NCI-H1417 (cell line): ENCODE data around the gene CPEB4.

ENCODE experiments used
- DNase-seq, 3 experiments: peaks; one replicate each; lab custom pipeline; 2025; lab: John Stamatoyannopoulos, UW

Gene CPEB4

DNA sequence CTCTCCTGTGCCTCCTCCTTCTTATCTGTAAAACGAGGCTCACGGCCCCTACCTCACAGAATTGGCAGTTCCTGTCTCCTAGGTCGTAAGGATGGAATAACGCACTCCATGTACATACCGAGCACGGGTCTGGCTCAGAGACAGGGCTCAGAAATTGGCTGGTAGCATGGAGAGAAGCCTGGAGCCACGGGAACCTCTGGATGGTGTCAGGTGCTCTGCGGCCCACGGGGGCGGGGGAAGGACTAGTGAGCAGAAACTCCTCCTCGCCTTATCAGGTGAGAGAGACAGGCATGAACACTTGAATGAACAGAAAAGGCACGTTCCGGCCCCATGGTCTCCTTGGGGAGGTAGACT lies 85.4 kb downstream of the CPEB4 start:
- DNase-seq, result peak; percentile 36 to 64 (median 45)

DNA sequence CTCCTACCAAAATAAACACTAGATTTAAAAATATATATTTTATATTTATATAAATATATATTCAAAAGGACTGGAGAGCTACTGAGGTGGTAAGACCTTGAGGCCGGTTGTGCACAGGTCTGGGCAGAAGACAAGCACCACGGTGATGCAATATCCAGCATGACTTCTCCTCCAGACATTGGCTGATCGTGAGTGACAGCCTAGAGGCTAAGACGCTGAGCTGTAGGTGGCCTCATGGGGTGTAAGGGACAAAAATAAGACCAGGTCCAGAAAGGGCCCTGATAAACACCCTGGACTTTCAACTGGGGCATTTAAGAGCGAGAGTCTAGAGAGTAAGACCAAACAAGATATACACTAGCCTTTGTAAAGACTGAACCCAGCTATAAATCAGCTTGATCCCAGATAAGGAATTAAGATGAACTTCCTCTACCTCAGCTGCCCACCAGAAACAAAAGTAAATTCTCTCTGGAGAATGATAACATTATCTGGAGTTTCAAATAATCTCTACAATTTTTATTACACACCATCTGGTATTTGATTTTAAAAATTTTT lies 86.6 kb downstream of the CPEB4 start:
- no peak for DNase-seq

DNA sequence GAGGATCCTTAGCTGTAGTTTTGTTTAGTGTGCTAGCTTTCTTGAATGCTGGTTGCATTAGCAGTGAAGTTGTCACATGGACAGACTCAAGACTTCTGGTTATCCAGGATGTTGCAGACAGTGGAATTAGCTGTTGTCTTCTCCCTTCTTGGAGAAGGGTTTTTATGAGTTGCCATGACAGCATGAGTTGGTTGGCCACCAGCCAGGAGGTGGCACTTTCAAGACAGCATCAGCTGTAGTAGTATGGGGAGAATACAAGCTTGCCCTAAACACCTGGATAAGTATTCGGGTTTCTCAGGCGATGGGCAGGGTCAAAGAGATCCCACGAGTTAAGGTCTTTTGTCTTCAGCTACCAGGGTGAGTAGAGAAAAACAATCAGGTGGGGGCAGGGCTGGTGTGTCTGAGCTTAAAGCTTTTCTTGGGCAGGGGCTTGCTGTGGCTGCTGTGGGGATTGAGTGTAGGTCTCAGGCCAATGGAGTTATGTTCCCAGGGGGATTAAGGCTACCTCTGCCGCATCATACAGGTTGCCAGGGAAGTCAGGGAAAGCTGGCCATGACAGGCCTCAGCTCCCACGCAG lies 93.1 kb downstream of the CPEB4 start:
- DNase-seq, result peak in 2 of 3 experiments; percentile 2 to 34

DNA sequence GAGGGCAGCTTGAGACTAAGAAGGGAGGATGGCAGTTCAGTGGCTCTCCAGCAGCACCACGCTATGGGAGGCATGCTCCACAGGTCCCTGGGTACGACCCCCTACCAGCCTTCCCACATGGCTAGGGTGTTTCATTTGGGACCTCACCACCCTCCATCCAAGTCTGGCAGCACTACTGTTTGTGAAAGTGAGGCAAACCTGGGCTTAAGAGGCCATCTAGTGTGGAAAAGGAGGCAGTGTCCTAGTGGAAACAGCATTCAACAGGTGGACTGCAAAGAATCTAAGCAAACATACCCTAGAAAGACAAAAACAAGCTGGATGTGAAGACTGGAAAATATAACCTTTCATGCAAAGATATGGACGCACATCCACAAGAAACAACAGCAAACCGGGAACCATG lies 96.1 kb downstream of the CPEB4 start:
- DNase-seq, result peak in 1 of 3 experiments; percentile 3

DNA sequence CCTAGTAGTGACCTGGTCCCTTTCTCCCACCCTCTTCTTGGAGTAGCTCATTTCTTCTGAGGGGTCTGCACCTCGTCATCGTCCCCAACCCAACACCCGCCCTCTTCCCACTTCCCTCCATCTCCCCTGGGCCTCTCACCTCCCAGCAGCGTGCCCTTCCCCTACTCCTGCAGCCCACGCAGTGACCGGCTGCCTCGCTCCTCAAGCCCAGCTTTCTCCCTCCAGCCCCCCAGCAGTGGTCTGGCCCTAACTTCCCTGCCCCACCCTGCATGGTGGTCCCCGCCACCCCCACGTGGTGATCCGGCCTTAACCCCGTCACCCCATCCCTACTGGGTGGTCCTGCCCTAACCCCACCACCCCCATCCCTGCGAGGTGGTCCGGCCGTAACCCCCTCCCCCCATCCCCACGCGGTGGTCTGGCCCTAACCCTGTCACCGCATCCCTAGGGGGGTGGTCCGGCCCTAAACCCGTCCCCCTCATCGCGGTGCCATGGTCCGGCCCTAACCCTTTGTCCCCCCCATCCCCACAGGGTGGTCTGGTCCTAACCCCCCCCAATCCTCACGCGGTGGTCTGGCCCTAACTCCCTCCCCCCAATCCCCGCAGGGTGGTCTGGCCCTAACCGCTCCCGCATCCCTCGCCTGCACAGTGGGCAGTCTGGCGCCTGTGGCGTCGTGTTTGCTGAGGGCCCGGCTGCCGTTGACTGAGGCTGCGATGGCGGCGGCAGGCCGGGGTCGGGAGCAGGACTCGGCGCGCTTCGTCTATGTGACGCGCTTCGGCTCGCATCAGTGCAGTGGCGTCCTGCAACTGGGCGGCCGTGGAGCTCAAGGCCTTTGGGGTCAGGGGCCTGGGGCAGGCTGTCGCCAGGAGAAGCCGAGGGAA lies 100.6 kb downstream of the CPEB4 start, which contains the start of gene C5orf47:
Gene C5orf47, plus strand, starts transcription at position 617 of the 878 bp plus-strand sequence. Its CDS starts 94 bp downstream, at position 711.
- DNase-seq, result no peak

DNA sequence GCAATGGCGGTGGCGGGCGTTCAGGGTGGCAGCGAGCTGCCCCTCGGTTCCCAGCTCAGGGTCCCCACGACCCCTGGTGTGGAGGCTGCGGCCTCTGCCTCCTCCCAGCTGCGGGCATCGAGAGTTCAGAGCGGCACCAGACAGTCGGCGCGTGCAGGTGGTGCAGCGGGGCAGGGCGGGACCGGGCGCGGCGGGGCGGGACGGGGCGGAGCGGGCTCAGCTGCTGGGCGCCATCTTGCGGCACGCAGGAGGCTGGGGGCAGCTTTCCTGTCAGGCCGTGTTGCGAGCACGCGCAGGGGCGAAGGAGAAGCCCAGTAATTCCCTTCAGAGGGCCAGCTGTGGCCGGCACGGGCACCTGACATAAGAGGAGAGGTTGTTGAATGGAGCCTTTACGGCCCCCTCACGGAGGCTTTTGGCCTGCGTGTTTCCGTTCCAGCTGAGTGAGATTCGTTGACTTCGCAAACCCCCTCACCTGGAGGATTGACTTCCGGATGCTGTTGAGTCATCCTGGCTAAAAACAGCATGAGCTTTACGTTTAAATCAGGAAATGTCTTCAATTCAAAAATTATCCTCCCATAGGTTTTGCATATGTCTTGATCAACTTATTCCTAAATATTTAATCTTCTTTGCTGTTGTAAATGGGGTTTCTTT lies 101.4 kb downstream of the CPEB4 start:
- no peak for DNase-seq

DNA sequence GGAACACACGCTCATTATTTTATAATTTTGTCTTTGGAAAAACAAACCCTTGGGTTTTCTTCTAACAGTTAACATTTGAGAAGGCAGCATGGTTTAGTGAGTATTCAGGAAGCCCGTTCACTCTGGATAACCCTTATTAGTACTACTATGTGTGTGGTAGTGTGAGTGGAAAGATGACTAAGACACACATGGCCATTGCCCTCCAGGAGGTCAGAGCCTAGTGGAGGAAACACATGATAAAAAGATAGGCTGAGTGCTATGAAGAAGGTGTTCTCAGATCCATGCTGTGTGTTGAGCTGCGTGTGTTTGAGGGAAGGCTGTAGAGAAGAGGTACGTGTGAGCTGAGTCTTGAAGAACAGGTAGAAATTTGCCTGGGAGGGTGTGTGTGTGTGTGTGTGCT lies 109.2 kb downstream of the CPEB4 start:
- DNase-seq, result no peak

DNA sequence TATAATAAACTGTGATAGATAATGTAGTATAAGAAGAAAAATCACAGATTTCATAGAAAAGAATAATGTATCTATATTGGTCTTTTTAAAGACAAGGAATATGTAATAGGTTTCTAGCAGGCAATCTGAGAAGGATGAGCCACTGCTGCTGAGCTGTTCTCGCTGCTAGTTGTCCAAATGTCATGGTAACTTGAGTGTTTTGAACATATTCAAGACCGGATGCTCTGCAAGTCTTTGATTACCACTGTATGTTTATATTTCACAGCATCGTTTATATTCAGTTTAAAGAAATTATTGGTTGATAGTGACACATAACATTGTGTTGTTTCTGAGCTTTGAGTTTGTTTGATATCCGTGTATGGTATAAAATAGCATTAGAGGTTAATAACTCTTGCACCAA lies 110.4 kb downstream of the CPEB4 start:
- no peak for DNase-seq

DNA sequence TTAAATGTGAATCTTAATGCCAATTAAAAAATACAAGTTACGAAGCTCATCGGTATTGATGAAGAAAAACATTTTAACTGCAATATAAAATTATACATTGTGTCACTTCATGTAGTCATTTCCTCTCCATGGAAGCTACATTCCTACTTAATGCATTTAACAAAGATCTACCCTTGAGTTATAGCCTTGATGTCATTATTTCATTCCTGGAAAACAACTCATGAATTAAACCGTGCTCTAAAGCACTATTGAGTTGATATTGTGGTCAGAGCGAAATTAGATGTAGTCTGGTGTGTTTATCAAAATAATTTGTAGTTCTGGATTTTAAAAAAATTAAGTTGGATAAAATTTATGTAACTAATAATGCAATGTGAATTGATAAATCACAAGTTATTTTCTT lies 111.9 kb downstream of the CPEB4 start:
- DNase-seq, result no peak

DNA sequence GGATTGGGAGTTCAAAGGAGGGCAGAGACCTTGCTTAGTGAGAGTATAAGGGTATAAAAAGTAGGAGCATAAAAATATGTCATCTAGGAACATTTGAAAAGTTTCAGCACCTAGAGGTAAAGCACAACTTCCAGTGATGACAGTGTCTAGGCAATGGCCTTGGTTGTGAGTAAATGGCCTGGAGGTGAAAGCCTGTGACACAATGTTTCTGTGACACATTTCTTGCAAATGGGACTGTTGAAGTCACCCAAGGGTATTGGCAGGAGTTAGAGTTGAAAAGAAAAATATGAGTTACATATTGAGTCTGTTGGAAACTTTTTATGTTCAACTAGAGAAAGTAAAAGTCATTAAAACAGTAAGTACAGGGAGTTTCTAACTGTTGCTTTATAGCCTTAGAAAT lies 115.6 kb downstream of the CPEB4 start:
- no peak for DNase-seq

DNA sequence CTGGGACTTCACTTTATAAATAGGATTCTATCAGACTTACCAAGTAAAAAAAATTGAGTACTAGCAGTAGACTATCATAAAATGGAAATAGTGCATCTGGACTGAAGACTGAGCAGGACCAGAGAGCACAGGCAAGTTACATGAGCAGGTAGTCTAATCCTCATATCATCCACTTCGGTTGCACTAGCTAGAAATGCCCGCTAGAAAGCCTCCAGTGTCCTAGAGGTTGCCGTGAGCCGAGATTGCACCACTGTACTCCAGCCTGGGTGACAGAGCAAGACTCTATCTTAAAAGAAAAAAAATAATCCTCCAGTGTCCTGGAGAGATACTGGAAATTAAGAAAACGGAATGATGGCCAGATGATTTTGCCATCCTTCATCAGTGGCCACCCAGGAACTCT lies 120.8 kb downstream of the CPEB4 start:
- no peak for DNase-seq

DNA sequence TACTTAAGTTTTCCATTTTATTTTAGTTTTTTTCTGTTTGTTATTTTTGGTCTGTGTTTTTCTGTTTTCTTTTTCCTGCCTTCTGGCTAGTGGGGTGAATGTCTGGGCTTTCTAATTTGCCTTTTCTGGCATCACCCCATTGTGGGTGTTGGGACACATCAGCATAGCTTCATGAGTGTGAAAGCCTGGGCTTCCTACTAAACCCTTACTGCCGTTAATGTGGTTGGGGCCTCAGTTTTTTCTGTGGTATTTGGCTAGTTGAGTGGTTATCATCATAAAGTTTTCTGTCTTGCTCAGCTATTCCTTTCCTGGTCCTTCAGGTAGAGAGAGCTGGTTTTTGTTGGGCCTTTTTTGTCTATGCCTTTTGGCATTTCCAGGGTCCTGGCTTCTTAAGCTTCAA lies 122.2 kb downstream of the CPEB4 start:
- DNase-seq, result no peak

DNA sequence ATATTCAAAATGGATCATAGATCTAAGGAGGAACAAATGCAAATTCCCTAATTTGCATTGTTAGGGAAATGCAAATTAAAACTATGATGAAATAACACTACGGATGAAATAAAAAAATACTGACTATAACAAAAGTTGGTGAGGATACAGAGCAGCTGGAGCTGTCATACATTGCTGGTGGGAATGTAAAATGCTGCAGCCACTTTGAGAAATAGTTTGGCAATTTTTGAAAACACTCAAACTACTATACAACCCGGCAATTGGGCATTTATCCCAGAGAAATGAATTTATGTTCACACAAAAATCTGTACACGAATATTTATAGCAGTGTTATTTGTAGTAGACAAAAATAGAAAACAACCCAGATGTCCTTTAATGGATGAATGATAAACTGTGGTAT lies 123.3 kb downstream of the CPEB4 start:
- no peak for DNase-seq
